Activated CD8-positive, alpha-beta memory T cell treated with anti-CD3 and anti-CD28 coated beads, Interleukin-2, amount 50 U/mL, for 48 hours (primary cell): Measurements from ENCODE around the gene DAB2IP.
A peak's percentile ranks its signal among the peaks of the same experiment; 100 is the strongest.

ENCODE experiments used
- DNase-seq: peaks from one replicate; pipeline ENCODE4 v3.0.0-alpha.2; 2020

DAB2IP gene

DNA sequence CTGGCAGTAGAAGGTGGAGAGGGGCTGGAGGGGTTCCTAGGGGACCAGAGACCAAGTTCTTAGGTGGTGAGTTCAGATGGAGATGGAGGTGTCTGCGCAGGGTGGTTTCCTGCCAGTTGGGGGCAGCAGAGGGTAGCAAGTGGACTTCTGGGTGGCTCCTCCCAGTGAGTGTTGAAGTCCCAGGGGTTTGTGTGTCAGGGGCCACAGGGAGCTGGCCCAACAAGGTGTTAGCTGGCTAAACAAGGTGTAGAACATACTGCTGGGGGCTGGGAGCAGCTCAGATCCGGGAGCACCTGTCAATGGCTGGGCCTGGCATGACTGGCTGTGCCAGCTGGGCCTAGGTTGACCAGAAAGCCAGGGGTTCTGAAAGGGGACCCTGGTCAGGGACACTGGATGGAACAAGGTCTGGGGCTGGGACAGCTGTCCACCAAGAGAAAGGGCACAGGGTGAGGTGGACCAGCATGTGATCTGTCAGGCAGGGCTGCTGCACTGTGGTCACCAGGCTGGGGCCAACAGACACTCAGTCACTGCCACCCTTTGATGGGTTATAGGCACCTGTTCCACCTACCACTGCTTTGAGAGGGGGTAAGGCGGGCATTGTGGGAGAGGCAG, 35.6 kb downstream of the DAB2IP start:
- DNase-seq = peak; percentile 89

DNA sequence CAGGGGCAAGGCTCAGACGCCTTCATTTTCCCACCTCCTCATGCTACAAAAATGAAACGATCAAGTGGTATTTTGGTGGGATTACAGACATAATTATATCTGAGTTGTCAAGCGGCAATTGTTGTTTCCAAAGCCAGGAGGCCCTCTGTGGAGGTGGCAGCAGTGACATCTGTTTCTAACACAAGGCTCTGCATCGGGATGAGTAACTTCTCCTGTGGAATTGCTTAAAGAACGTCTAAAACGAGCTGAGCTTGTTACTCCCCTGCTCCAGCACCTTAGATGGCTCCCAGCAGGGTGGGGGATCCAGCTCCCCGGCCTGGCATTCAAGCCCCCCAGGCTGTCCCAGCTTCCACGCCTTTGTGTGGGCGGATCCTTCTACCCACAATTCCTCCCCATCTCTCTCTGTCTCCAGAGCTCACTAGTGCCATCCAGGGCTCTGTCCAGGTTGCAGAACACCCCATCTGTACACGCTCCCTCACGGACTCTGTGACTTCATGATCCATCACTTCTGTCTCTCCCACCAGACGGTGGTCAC, 36.8 kb downstream of the DAB2IP start:
- DNase-seq = no peak

- DNase-seq = no peak
These were observed 37.2 kb downstream of the DAB2IP start for GRCh38 chr9:121688681-121689080.

DNA sequence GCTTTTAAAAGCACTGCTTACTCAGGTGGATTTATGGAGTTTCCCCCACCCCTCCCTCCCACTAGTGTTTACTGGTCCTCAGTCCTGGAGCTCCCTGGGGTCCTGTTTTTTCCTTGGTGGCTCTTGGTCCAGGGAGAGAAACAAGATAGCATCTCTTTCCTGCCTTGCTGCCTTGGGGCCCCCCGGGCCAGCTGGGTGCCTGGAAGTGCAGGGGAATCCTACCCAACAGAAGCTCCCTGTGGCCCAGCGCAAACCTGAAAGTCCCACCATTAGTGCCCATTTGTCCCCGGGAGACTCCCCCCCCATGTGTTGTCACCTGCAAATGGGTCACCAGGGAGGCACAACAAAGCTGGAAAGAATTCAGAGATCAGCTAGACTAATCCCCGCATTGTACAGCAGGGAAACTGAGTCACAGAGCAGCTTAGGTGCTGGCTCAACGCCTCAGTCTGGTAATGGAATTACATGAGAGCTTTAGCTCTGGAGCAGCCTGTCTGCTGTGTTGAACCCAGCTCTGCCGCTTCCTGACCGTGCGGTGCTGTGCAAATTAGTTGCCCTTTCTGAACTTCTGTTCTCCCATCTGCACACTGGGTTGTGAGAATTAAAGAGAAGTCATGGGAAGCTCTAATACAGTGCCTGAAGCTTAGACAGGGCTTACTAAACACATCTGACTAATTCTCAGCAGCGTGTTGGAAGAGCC, 38.2 kb downstream of the DAB2IP start:
- DNase-seq = no peak

GRCh38 chr9:121690316-121690715, 38.9 kb downstream of the DAB2IP start:
- DNase-seq = no peak

- no peak for DNase-seq
These were observed 39.3 kb downstream of the DAB2IP start for GRCh38 chr9:121690766-121691165.

DNA sequence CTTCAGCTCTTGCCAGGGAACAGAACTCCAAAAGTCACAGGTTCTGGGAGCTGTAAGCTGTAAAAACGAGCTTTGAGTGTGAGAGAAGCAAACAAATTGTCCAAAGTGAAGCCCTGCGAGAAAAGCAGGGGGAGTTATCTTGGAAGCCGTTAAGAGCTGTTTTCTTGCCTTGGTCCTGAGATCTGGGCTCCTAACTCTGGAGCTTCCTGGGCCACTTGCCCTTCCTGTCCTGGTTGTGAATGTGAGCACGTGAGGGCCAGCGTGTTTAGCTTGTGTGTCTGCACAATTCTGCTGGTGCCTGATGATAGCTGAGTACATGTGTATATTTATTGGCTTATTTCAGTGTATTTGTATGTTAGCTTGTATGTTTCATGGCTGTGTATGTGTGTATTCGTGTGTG, 40.5 kb downstream of the DAB2IP start:
- DNase-seq = no peak

DNA sequence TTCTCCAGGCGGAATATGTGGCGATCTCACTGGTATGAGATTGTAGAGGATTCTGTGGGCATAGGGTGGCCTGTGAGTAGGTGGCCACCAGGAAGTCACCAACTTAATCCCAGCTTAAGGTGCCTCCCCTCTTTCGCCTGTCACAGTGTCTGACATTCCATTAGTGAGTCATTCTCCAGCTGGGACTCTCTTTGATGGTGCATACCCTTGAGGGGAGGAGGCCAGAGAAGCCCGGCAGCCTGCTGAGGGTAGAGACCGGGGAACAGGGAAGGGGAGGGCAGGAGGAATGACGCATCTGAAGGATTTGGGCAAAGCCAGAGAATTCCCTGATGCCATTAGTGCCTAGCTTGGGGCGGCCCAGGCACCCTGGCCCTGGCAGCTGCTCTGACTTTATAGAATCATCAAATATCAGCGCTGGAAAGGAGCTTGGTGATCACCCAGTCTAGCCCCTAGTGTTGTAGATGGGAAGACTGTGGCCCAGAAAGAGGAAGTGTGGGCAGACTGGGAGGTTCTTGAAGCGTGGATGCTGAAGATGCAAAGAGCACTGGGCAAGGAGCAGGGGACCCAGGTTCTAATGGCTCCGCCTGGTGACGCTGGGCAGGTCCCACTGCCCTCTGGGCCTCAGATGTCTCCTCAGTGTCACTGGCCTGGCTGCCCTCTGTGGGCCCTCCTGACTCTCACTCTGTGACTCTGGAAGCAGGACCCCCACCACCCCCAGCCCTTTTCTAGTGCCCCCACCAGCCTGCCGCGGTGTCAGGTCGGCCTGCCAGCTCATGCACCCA, 41.4 kb downstream of the DAB2IP start:
- no peak for DNase-seq

GRCh38 chr9:121693388-121693670, 41.9 kb downstream of the DAB2IP start:
- no peak for DNase-seq

- DNase-seq = no peak
These were observed 42.6 kb downstream of the DAB2IP start for GRCh38 chr9:121694001-121694400.

- DNase-seq = no peak
These were observed 43.2 kb downstream of the DAB2IP start for GRCh38 chr9:121694600-121694999.

DNA sequence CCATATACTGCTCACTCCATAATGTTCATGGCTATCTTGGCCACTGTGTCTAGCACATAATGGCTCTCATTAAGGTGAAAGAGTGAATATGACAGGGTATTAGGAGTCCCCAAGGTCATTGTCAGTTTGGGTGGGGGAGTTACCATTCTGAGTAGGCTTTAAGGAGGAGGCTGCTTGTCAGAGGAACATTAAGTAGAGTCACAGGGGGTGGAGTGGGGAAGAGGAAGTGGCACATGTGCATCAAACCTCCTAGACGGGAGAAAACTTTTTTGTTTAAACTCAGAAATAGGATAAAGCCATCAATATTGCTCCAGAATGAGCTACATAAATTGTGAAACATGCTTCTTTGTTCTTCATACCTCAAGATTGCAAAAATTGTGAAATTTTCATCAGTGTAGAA, 45.5 kb downstream of the DAB2IP start:
- DNase-seq = no peak

DNA sequence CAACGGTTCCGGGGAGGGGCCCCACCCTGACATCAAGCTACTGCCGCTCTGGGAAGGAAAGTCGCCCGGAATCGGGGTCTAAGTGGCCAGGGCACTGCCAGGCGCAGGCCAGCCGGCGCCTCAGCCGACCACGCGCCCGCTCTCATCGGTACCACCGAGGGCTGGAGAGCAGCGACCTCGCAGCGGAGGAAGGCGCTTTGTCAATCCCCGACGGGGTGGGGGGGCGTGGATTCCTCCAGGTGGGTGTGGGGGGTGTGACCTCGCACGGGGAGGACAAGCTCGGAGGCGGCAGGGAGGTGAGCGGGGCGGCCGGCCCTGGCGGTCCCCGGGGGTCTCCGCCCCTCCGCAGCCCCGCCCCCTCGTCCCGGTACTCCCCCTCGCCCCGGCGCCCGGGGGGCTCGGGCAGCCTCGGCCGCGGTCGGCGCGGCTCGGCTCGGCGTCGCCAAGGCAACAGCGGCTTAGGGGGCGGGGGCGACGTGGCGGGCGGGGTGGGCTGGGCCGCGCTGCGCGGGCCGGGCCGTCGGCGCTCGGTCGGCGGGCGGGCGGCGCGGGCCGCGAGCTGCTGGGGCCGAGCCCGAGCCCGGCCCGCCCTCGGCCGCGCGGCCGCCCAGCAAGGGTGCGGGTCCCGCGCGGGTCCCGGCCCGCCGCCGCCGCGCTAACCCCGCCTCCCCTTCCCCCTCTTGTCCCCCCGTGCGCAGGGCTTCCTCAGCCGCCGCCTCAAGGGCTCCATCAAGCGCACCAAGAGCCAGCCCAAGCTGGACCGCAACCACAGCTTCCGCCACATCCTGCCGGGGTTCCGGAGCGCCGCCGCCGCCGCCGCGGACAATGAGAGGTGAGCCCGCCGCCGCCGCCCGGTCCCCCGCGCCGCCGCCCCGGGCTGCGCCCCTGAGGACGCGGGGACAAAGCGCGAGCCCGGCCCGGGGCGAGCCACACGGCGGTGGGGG, 47.5 kb downstream of the DAB2IP start:
- DNase-seq = peak; percentile 77

DNA sequence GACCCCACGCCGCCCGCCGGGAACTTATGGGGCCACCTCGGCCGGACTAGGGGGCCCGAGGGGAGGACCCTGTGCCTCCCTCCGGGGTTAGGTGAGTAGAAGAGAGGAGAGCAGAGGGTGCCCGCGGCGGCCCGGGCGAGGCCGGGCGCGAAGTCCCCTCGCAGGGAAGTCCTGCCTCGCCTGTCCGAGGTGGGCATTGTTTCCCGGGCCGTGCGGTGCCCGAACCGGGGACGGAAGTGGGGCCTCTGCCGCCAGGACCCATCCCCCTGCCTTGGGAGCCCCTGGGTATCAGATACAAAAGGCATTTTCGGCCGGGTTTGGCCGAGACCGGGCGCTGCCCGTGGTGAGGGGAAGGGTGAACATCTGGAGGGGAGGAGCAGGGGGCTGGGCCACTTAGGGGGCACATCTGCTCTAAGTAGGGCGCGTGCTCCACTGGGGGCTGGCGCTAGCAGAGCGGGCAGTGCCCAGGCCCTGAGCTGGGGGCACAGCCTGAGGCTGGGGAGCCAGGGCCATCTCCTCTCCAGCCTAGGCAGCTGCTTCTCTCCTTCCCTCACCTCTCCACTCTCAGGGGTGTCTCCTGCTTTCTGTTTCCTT, 48.2 kb downstream of the DAB2IP start:
- DNase-seq = no peak

- peak; percentile 64 for DNase-seq
These were observed 48.9 kb downstream of the DAB2IP start for GRCh38 chr9:121700165-121700831.

- no peak for DNase-seq
These were observed 49.5 kb downstream of the DAB2IP start for GRCh38 chr9:121700832-121701419.

GRCh38 chr9:121701736-121702261, 50.4 kb downstream of the DAB2IP start:
- no peak for DNase-seq

- no peak for DNase-seq
These were observed 51.7 kb downstream of the DAB2IP start for GRCh38 chr9:121703014-121703734.

DNA sequence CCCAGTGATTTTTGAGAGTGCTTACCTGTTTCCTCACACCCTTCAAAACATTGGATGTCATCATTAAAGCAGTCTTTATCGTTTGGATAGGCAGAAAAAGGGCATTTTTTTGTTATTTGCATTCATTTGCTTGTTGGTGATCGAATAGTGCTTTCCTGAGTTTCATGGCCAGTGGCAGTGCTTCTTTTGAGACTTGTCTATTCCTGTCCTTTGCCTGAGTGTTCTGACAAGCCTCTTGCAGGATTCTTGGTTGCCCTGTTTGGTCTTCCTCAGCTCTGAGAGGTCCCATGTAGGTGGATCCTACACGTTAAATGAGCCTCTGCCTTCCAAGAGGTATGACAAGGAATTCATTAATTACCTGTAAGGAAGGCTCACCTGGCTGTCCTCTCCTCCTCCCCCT, 52.8 kb downstream of the DAB2IP start:
- DNase-seq = no peak

GRCh38 chr9:121706149-121706750, 54.8 kb downstream of the DAB2IP start:
- DNase-seq = no peak
